Fibroblast of lung (primary cell): Measurements from ENCODE around the gene GRID1. TPM values are rescaled to one million over a fixed set of nuclear protein-coding genes. Genes with fewer than 3 reads are reported as not detected.

Source experiments
- DNase-seq, 2 donors: peaks; one replicate each; pipeline versions ENCODE4 v3.0.0 to v3.0.0-alpha.2; 2010; ENCODE audit warnings: low read depth in 2 of 2
- H2AFZ ChIP-seq: 2 replicates; pipeline ENCODE4 v1.5.1; 2012; ENCODE audit warnings: low read length, control low read depth, inconsistent platforms
- H3K27ac ChIP-seq: 2 replicates; pipeline ENCODE4 v1.5.1; 2011; ENCODE audit warnings: low read length, control low read depth; ENCODE audit not compliant: insufficient read depth
- H3K27me3 ChIP-seq: 2 replicates; pipeline ENCODE4 v1.5.1; 2011; ENCODE audit warnings: mild to moderate bottlenecking, low read length; ENCODE audit not compliant: control insufficient read depth, insufficient read depth
- H3K36me3 ChIP-seq: 2 replicates; pipeline ENCODE4 v1.5.1; 2011; ENCODE audit warnings: low read length; ENCODE audit not compliant: control insufficient read depth, insufficient read depth
- H3K4me1 ChIP-seq: 2 replicates; pipeline ENCODE4 v1.5.1; 2011; ENCODE audit warnings: low read length; ENCODE audit not compliant: control insufficient read depth, insufficient read depth; ENCODE audit errors: extremely low read depth
- H3K4me2 ChIP-seq: 2 replicates; pipeline ENCODE4 v1.5.1; 2011; ENCODE audit warnings: low read length, control low read depth; ENCODE audit not compliant: insufficient read depth; ENCODE audit errors: extremely low read depth
- H3K4me3 ChIP-seq, 4 experiments: fragments of 200-600 bp in 1 of 4; sonication (generic) in 1 of 4; replicated peaks in 1 of 4; 2 replicates each; pipeline ENCODE4 v1.5.1; 2011 to 2016; ENCODE audit warnings: low read length in 4 of 4, low read depth in 3 of 4, mild to moderate bottlenecking in 3 of 4, control low read depth in 2 of 4, inconsistent platforms in 1 of 4, mixed read lengths in 1 of 4; ENCODE audit not compliant: insufficient read depth in 1 of 4; ENCODE audit errors: control extremely low read depth in 1 of 4
- H3K79me2 ChIP-seq: 2 replicates; pipeline ENCODE4 v1.5.1; 2012; ENCODE audit warnings: mild to moderate bottlenecking, low read length, inconsistent platforms; ENCODE audit not compliant: control insufficient read depth, insufficient read depth
- H3K9ac ChIP-seq: 2 replicates; pipeline ENCODE4 v1.5.1; 2011; ENCODE audit warnings: mild to moderate bottlenecking, low read length, control low read depth; ENCODE audit not compliant: insufficient read depth
- H3K9me3 ChIP-seq: 2 replicates; pipeline ENCODE4 v1.5.1; 2012; ENCODE audit warnings: low read depth, low read length; ENCODE audit not compliant: control insufficient read depth, insufficient read depth
- H4K20me1 ChIP-seq: 2 replicates; pipeline ENCODE4 v1.5.1; 2011; ENCODE audit warnings: low read length; ENCODE audit not compliant: control insufficient read depth, insufficient read depth; ENCODE audit errors: extremely low read depth
- CTCF ChIP-seq, 2 donors: IDR thresholded peaks in 1 of 2; conservative IDR thresholded peaks in 1 of 2; 1 replicate in 1 of 2; 2 replicates in 1 of 2; pipeline ENCODE4 v1.5.1; 2011 to 2012; ENCODE audit warnings: low read length in 2 of 2, control low read depth in 1 of 2, inconsistent platforms in 1 of 2, low read depth in 1 of 2, mild to moderate bottlenecking in 1 of 2
- EZH2 ChIP-seq: IDR thresholded peaks from 2 replicates; pipeline ENCODE4 v1.5.1; 2012; ENCODE audit warnings: low read length, control low read depth, mild to moderate bottlenecking; ENCODE audit errors: missing control alignments
- polyA plus RNA-seq, 2 donors: library from polyadenylated mRNA; depleted of rRNA in 1 of 2; stranded (reverse) in 1 of 2; unstranded in 1 of 2; fragments of >200 nt; gene quantifications; 2 replicates each; pipeline ENCODE4 v1.2.1, GENCODE V29; 2011 to 2012; ENCODE audit warnings: missing spikeins in 1 of 2
- total RNA-seq: library from RNA; depleted of rRNA; stranded (reverse); fragments of >200 nt; gene quantifications from 2 replicates; pipeline ENCODE4 v1.2.1, GENCODE V29; 2014

GRID1 gene
- total and polyA plus RNA-seq, 2 donors (not counting 1 experiment from before 2014, with no cell fraction given): 0.03 to 0.33 TPM

GRCh38 chr10:86311190-86311589, 55.4 kb downstream of the GRID1 start:
- no peak for DNase-seq
- H3K27ac ChIP-seq: no peak overlapping the region
- no peaks in the 10 kb centered on the region for H3K79me2 ChIP-seq
- no peak overlapping the region for H3K9ac ChIP-seq
- H3K4me3 ChIP-seq: no peak overlapping the region
- H3K9me3 ChIP-seq: no peaks in the 10 kb centered on the region
- no peaks in the 10 kb centered on the region for H4K20me1 ChIP-seq
- no peaks in the 10 kb centered on the region for H3K36me3 ChIP-seq
- no peaks in the 10 kb centered on the region for H3K27me3 ChIP-seq
- no peaks in the 10 kb centered on the region for H3K4me1 ChIP-seq
- TF ChIP-seq EZH2 (no peak), CTCF (conservative IDR thresholded peaks at IDR 0.05 in 1 of 2, IDR thresholded peaks at IDR 0.05 in 1 of 2; ENCODE audit: low read depth in 1 of 2, low read length in 2 of 2) (no peak)
- H2AFZ ChIP-seq: no peak overlapping the region
- no peak overlapping the region for H3K4me2 ChIP-seq

GRCh38 chr10:86310702-86311101, 55.9 kb downstream of the GRID1 start:
- Histone ChIP-seq H2AFZ (no peak overlapping the region), H3K27me3 (no peaks in the 10 kb centered on the region), H3K27ac (no peak overlapping the region), H3K4me1 (no peaks in the 10 kb centered on the region), H3K79me2 (no peaks in the 10 kb centered on the region), H3K9me3 (no peaks in the 10 kb centered on the region), H3K4me2 (no peak overlapping the region), H4K20me1 (no peaks in the 10 kb centered on the region), H3K36me3 (no peaks in the 10 kb centered on the region), H3K9ac (no peak overlapping the region), H3K4me3 (no peak overlapping the region)
- DNase-seq: no peak
- no peak for TF ChIP-seq EZH2
- no peak for TF ChIP-seq CTCF (conservative IDR thresholded peaks at IDR 0.05 in 1 of 2, IDR thresholded peaks at IDR 0.05 in 1 of 2; ENCODE audit: low read depth in 1 of 2, low read length in 2 of 2)

- H3K4me1 ChIP-seq: no peaks in the 10 kb centered on the region
- no peaks in the 10 kb centered on the region for H3K79me2 ChIP-seq
- H3K4me3 ChIP-seq: no peak overlapping the region
- no peaks in the 10 kb centered on the region for H4K20me1 ChIP-seq
- H3K36me3 ChIP-seq: no peaks in the 10 kb centered on the region
- H3K9me3 ChIP-seq: no peaks in the 10 kb centered on the region
- H3K9ac ChIP-seq: no peak overlapping the region
- no peaks in the 10 kb centered on the region for H3K27me3 ChIP-seq
- H2AFZ ChIP-seq: no peak overlapping the region
- H3K4me2 ChIP-seq: no peak overlapping the region
- TF ChIP-seq EZH2 (no peak), CTCF (conservative IDR thresholded peaks at IDR 0.05 in 1 of 2, IDR thresholded peaks at IDR 0.05 in 1 of 2; ENCODE audit: low read depth in 1 of 2, low read length in 2 of 2) (no peak)
- H3K27ac ChIP-seq: no peak overlapping the region
- DNase-seq: no peak
Observed at GRCh38 chr10:86310291-86310690, 56.3 kb downstream of the GRID1 start.
